AG04450 (cell line): ENCODE measurements around the gene MICAL3. TPM values are rescaled to one million over a fixed set of nuclear protein-coding genes. Genes with fewer than 3 reads are reported as not detected.

Experiments used
- CTCF ChIA-PET: fragments of 300-600, 350-600 bp; formaldehyde crosslinking; extraction: SDS; loops from one replicate; lab custom pipeline; 2022; ENCODE audit warnings: antibody characterized with exemption, inconsistent platforms; lab: Charles Lee
- POLR2A ChIA-PET: fragments of 350-600 bp; formaldehyde crosslinking; extraction: SDS; loops from one replicate; lab custom pipeline; 2021; ENCODE audit warnings: antibody characterized with exemption, inconsistent platforms; lab: Yijun Ruan, JAX
- DNase-seq: peaks from one replicate; pipeline ENCODE4 v3.0.0-alpha.2; 2011; ENCODE audit warnings: low read depth, low spot score
- H3K27ac ChIP-seq: one replicate; pipeline ENCODE4 v1.5.1; 2012; ENCODE audit warnings: low read depth, low read length, control low read depth
- H3K27me3 ChIP-seq: one replicate; pipeline ENCODE4 v1.6.0; 2012; ENCODE audit warnings: low read length; ENCODE audit not compliant: control insufficient read depth, insufficient read depth
- H3K4me3 ChIP-seq: 2 replicates; pipeline ENCODE4 v1.5.1; 2011; ENCODE audit warnings: mild to moderate bottlenecking, low read depth, low read length, control low read depth
- H3K9me3 ChIP-seq: 2 replicates; pipeline ENCODE4 v1.5.1; 2012; ENCODE audit warnings: low read length; ENCODE audit not compliant: control insufficient read depth, insufficient read depth
- CTCF ChIP-seq: IDR thresholded peaks from 2 replicates; pipeline ENCODE4 v1.5.1; 2011; ENCODE audit warnings: low read depth, low read length, control low read depth, inconsistent platforms
- polyA plus RNA-seq: library from polyadenylated mRNA; depleted of rRNA; stranded (reverse); fragments of >200 nt; gene quantifications from 2 replicates; pipeline ENCODE4 v1.2.3, GENCODE V29; 2011

MICAL3 gene
- polyA plus RNA-seq, 1 experiment = 17.8 TPM

GRCh38 chr22:17883356-17883755 lies 141.0 kb downstream of the MICAL3 start:
- POLR2A ChIA-PET = no interaction called here
- CTCF ChIA-PET = interaction anchor here (1.8 kb wide), 1 partner anchor 193 kb away, joined by 6 read pairs; no protein-coding TSS in a partner anchor
- Histone ChIP-seq H3K27me3 (no peaks in the 10 kb centered on the region), H3K4me3 (no peak overlapping the region), H3K27ac (no peak overlapping the region), H3K9me3 (no peaks in the 10 kb centered on the region)
- TF ChIP-seq CTCF = no peak
- DNase-seq = no peak

- Histone ChIP-seq H3K27me3 (no peaks in the 10 kb centered on the region), H3K27ac (no peak overlapping the region), H3K9me3 (no peaks in the 10 kb centered on the region), H3K4me3 (no peak overlapping the region)
- DNase-seq = no peak
- CTCF ChIA-PET = interaction anchor here (1.0 kb wide), 1 partner anchor 20 kb away, joined by 3 read pairs; no protein-coding TSS in a partner anchor
- TF ChIP-seq CTCF = no peak
- POLR2A ChIA-PET = no interaction called here
Measured at GRCh38 chr22:17882727-17883126, 141.6 kb downstream of the MICAL3 start.

GRCh38 chr22:17882162-17882561 lies 142.2 kb downstream of the MICAL3 start:
- Histone ChIP-seq H3K27me3 (no peaks in the 10 kb centered on the region), H3K27ac (no peak overlapping the region), H3K9me3 (no peaks in the 10 kb centered on the region), H3K4me3 (no peak overlapping the region)
- ChIA-PET CTCF (interaction anchor here (1.0 kb wide), 1 partner anchor 20 kb away, joined by 3 read pairs; no protein-coding TSS in a partner anchor), POLR2A (no interaction called here)
- TF ChIP-seq CTCF = no peak
- no peak for DNase-seq

- Histone ChIP-seq H3K9me3 (no peaks in the 10 kb centered on the region), H3K27me3 (no peaks in the 10 kb centered on the region), H3K4me3 (no peak overlapping the region), H3K27ac (no peak overlapping the region)
- TF ChIP-seq CTCF = no peak
- POLR2A ChIA-PET = no interaction called here
- CTCF ChIA-PET = no interaction called here
- DNase-seq = no peak
Measured at GRCh38 chr22:17881366-17881765, 143.0 kb downstream of the MICAL3 start.

- DNase-seq = no peak
- ChIA-PET POLR2A (no interaction called here), CTCF (no interaction called here)
- Histone ChIP-seq H3K27me3 (no peaks in the 10 kb centered on the region), H3K27ac (no peak overlapping the region), H3K4me3 (no peak overlapping the region), H3K9me3 (no peaks in the 10 kb centered on the region)
- TF ChIP-seq CTCF = no peak
Measured at GRCh38 chr22:17880468-17880867, 143.9 kb downstream of the MICAL3 start.
